ENCODE results near the gene DBF4B. TPM values are rescaled to one million over a fixed set of nuclear protein-coding genes. Genes with fewer than 3 reads are reported as not detected.

DBF4B gene
- total RNA-seq, 1 experiment from 2014 or later = 32.9 TPM

- Mint-ChIP-seq H3K27me3 (ENCODE audit: low read depth) (no peaks in the 10 kb centered on the region), H3K4me3 (no peak overlapping the region), H3K4me1 (peaks cover 22% of the 10 kb centered on the region), H3K36me3 (peaks cover 24% of the 10 kb centered on the region), H3K27ac (peak overlapping the region; percentile 73), H3K9me3 (no peaks in the 10 kb centered on the region)
- no peak for TF ChIP-seq MAX (CRISPR knock-in tag; IDR thresholded peaks at IDR 0.05)
- TF ChIP-seq RORB (CRISPR knock-in tag; IDR thresholded peaks at IDR 0.05) = no peak
- TF ChIP-seq ESRRA (CRISPR knock-in tag; IDR thresholded peaks at IDR 0.05; ENCODE audit: borderline replicate concordance) = no peak
- no peak for TF ChIP-seq STAT6 (CRISPR knock-in tag; conservative IDR thresholded peaks at IDR 0.05; ENCODE audit: low read depth)
- TF ChIP-seq E2F5 (CRISPR knock-in tag; IDR thresholded peaks at IDR 0.05) = no peak
- TF ChIP-seq GRHL2 (CRISPR knock-in tag; IDR thresholded peaks at IDR 0.05; ENCODE audit: insufficient replicate concordance, severe bottlenecking) = no peak
- TF ChIP-seq USF2 (CRISPR knock-in tag; IDR thresholded peaks at IDR 0.05) = no peak
- TF ChIP-seq NR3C1 (CRISPR knock-in tag; conservative IDR thresholded peaks at IDR 0.05; ENCODE audit: low read depth) = no peak
- TF ChIP-seq ZNF232 (CRISPR knock-in tag; IDR thresholded peaks at IDR 0.05) = no peak
- no peak for TF ChIP-seq ZNF138 (CRISPR knock-in tag; conservative IDR thresholded peaks at IDR 0.05)
- TF ChIP-seq IRF2 (CRISPR knock-in tag; IDR thresholded peaks at IDR 0.05; ENCODE audit: borderline replicate concordance, low read depth) = no peak
- ChIA-PET POLR2A (interaction anchor here (1.2 kb wide), 1 partner anchor 10 kb away, joined by 3 read pairs; no protein-coding TSS in a partner anchor), CTCF (interaction anchor here (1.0 to 3.9 kb wide), 4 partner anchors 17 to 47 kb away, joined by 4 to 22 read pairs (median 5); no protein-coding TSS in a partner anchor)
- DNase-seq (ENCODE audit: low spot score) (no peak), ATAC-seq (peak; percentile 44; the same call in 1 of the 2 replicates)
Measured at GRCh38 chr17:44797802-44798201, 89.3 kb downstream of the DBF4B start.

- Mint-ChIP-seq H3K27ac (no peak overlapping the region), H3K36me3 (peaks cover 26% of the 10 kb centered on the region), H3K4me1 (peaks cover 22% of the 10 kb centered on the region), H3K9me3 (no peaks in the 10 kb centered on the region), H3K4me3 (no peak overlapping the region), H3K27me3 (ENCODE audit: low read depth) (no peaks in the 10 kb centered on the region)
- ChIA-PET CTCF (interaction anchor here (1.0 to 3.9 kb wide), 4 partner anchors 18 to 47 kb away, joined by 4 to 22 read pairs (median 5); no protein-coding TSS in a partner anchor), POLR2A (interaction anchor here (1.2 kb wide), 1 partner anchor 11 kb away, joined by 3 read pairs; no protein-coding TSS in a partner anchor)
- ATAC-seq (no peak), DNase-seq (ENCODE audit: low spot score) (no peak)
- no peak for TF ChIP-seq ERG (CRISPR knock-in tag; IDR thresholded peaks at IDR 0.05)
- TF ChIP-seq ZNF512 (CRISPR knock-in tag; IDR thresholded peaks at IDR 0.05; ENCODE audit: borderline replicate concordance) = no peak
- no peak for TF ChIP-seq CREB1 (CRISPR knock-in tag; IDR thresholded peaks at IDR 0.05)
- no peak for TF ChIP-seq IRF1 (CRISPR knock-in tag; IDR thresholded peaks at IDR 0.05)
- no peak for TF ChIP-seq ELF4 (CRISPR knock-in tag; IDR thresholded peaks at IDR 0.05; ENCODE audit: low read depth)
- TF ChIP-seq ATF1 (CRISPR knock-in tag; IDR thresholded peaks at IDR 0.05) = no peak
- TF ChIP-seq ZNF281 (CRISPR knock-in tag; IDR thresholded peaks at IDR 0.05) = no peak
- TF ChIP-seq ZNF263 (CRISPR knock-in tag; IDR thresholded peaks at IDR 0.05; ENCODE audit: low read depth) = no peak
- TF ChIP-seq SMAD3 (CRISPR knock-in tag; IDR thresholded peaks at IDR 0.05; ENCODE audit: borderline replicate concordance) = no peak
- no peak for TF ChIP-seq ZNF423 (CRISPR knock-in tag; IDR thresholded peaks at IDR 0.05)
- TF ChIP-seq RELA (CRISPR knock-in tag; IDR thresholded peaks at IDR 0.05; ENCODE audit: borderline replicate concordance) = no peak
- no peak for TF ChIP-seq ZBTB43 (CRISPR knock-in tag; IDR thresholded peaks at IDR 0.05)
Measured at GRCh38 chr17:44798356-44798755, 89.9 kb downstream of the DBF4B start.
